Keratinocyte (primary cell): Measurements from ENCODE around the gene RIOK3. TPM values are rescaled to one million over a fixed set of nuclear protein-coding genes. Genes with fewer than 3 reads are reported as not detected.

Experiments used
- DNase-seq: peaks from one replicate; pipeline ENCODE4 v3.0.0-alpha.2; 2011; ENCODE audit warnings: low read depth, missing footprints, low spot score
- FAIRE-seq: peaks from 2 replicates; lab custom pipeline; 2011; peaks lifted over from hg19 to GRCh38; lab: Jason Lieb, UNC
- H2AFZ ChIP-seq: 2 replicates; pipeline ENCODE4 v1.6.0; 2012; ENCODE audit warnings: low read length, control low read depth, inconsistent platforms; ENCODE audit not compliant: control insufficient read depth
- H3K27ac ChIP-seq: 2 replicates; pipeline ENCODE4 v1.5.1; 2011; ENCODE audit warnings: low read length; ENCODE audit not compliant: control insufficient read depth, insufficient read depth
- H3K27me3 ChIP-seq: 3 replicates; pipeline ENCODE4 v1.6.0; 2011; ENCODE audit warnings: low read length; ENCODE audit not compliant: control insufficient read depth, insufficient read depth; ENCODE audit errors: extremely low read depth
- H3K36me3 ChIP-seq, 2 experiments: 2 replicates in 1 of 2; 3 replicates in 1 of 2; pipeline ENCODE4 v1.5.1; 2011; ENCODE audit warnings: low read length in 2 of 2, mild to moderate bottlenecking in 1 of 2; ENCODE audit not compliant: control insufficient read depth in 2 of 2, insufficient read depth in 2 of 2; ENCODE audit errors: extremely low read depth in 1 of 2
- H3K4me1 ChIP-seq: 3 replicates; pipeline ENCODE4 v1.5.1; 2011; ENCODE audit warnings: low read length; ENCODE audit not compliant: control insufficient read depth, insufficient read depth; ENCODE audit errors: extremely low read depth
- H3K4me2 ChIP-seq: 3 replicates; pipeline ENCODE4 v1.6.0; 2011; ENCODE audit warnings: low read depth, low read length; ENCODE audit not compliant: control insufficient read depth, insufficient read depth; ENCODE audit errors: extremely low read depth
- H3K4me3 ChIP-seq, 3 experiments: fragments of 200-600 bp in 1 of 3; sonication (generic) in 1 of 3; 2 replicates in 2 of 3; 3 replicates in 1 of 3; pipeline ENCODE4 v1.5.1; 2011 to 2016; ENCODE audit warnings: low read length in 3 of 3, mild to moderate bottlenecking in 3 of 3, control low read depth in 2 of 3, inconsistent platforms in 1 of 3, low read depth in 1 of 3, mixed read lengths in 1 of 3, mixed run types in 1 of 3, moderate library complexity in 1 of 3; ENCODE audit not compliant: control insufficient read depth in 2 of 3, insufficient read depth in 2 of 3; ENCODE audit errors: extremely low read depth in 1 of 3
- H3K79me2 ChIP-seq: 2 replicates; pipeline ENCODE4 v1.6.0; 2012; ENCODE audit warnings: low read length; ENCODE audit not compliant: control insufficient read depth, insufficient read depth
- H3K9ac ChIP-seq: 3 replicates; pipeline ENCODE4 v1.6.0; 2011; ENCODE audit warnings: low read length; ENCODE audit not compliant: control insufficient read depth, insufficient read depth; ENCODE audit errors: extremely low read depth
- H3K9me1 ChIP-seq: 3 replicates; pipeline ENCODE4 v1.6.0; 2011; ENCODE audit warnings: low read length; ENCODE audit not compliant: control insufficient read depth, insufficient read depth; ENCODE audit errors: extremely low read depth
- H3K9me3 ChIP-seq: 2 replicates; pipeline ENCODE4 v1.5.1; 2012; ENCODE audit warnings: low read depth, low read length; ENCODE audit not compliant: control insufficient read depth
- H4K20me1 ChIP-seq: 3 replicates; pipeline ENCODE4 v1.6.0; 2011; ENCODE audit warnings: low read length; ENCODE audit not compliant: control insufficient read depth, insufficient read depth; ENCODE audit errors: extremely low read depth
- EZH2 ChIP-seq: IDR thresholded peaks from one replicate; pipeline ENCODE4 v1.6.1; 2012; ENCODE audit warnings: inconsistent platforms, mild to moderate bottlenecking, low read length, moderate library complexity
- dilution Hi-C: fragments of 300-500 bp; cut with MboI; formaldehyde crosslinking; loops from one replicate; pipeline ENCODE4 v1.7.0; 2020; ENCODE audit warnings: low sequenced_read_pairs; ENCODE audit not compliant: extremely low pct_ligation_motif_present
- polyA plus RNA-seq, 5 experiments: library from polyadenylated mRNA; depleted of rRNA in 3 of 5; stranded (reverse) in 3 of 5; stranded (forward) in 1 of 5; unstranded in 1 of 5; fragments of >200 nt; gene quantifications; 1 replicate in 1 of 5; 2 replicates in 3 of 5; 3 replicates in 1 of 5; pipeline versions ENCODE4 v1.2.1 to v1.2.3, GENCODE V29; 2011 to 2012; ENCODE audit warnings: missing spikeins in 2 of 5, low read depth in 1 of 5, low replicate concordance in 1 of 5
- TF ChIP-seq, protein P1 (sequence below), 3 experiments: IDR thresholded peaks in 1 of 3; conservative IDR thresholded peaks in 1 of 3; optimal IDR thresholded peaks in 1 of 3; 2 replicates in 2 of 3; 3 replicates in 1 of 3; pipeline versions ENCODE3 to v1.5.1; 2011; ENCODE audit warnings: low read length in 3 of 3, mild to moderate bottlenecking in 3 of 3, moderate library complexity in 2 of 3, control low read depth in 1 of 3, inconsistent platforms in 1 of 3; ENCODE audit not compliant: insufficient read depth in 2 of 3; ENCODE audit errors: extremely low read depth in 1 of 3

RIOK3 gene
- polyA plus RNA-seq, 1 donor (not counting 4 experiments of a cell fraction or from before 2014, with no cell fraction given) = 68.6 TPM

DNA sequence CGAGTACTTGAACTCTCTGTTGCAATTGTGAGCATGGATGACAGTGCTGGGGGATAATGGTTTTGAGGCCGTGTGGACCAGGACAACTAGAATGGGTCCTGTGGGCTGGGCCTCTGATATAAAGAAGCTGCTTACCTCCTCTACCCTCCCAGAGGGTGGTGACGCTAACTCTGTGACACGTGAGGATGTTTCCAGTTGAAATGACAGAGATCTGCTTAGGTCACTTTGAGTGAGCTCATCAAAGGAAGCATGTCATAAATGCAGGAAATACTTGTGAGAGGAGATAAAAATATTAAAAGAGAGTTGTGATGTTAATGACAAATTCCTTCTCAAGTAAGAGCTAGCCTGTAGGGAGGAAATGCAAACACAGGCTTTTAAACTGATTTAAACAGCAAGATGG is 66.6 kb downstream of the RIOK3 start:
- Histone ChIP-seq H3K36me3 (peaks cover 20 to 47% of the 10 kb centered on the region in 2 experiments), H3K79me2 (no peaks in the 10 kb centered on the region), H3K27ac (no peak overlapping the region), H3K9me3 (no peaks in the 10 kb centered on the region), H2AFZ (no peak overlapping the region), H3K27me3 (no peaks in the 10 kb centered on the region), H3K4me3 (no peak overlapping the region), H4K20me1 (no peaks in the 10 kb centered on the region), H3K9ac (no peak overlapping the region), H3K9me1 (no peaks in the 10 kb centered on the region), H3K4me1 (peaks cover 14% of the 10 kb centered on the region), H3K4me2 (no peak overlapping the region)
- TF ChIP-seq, protein P1, sequence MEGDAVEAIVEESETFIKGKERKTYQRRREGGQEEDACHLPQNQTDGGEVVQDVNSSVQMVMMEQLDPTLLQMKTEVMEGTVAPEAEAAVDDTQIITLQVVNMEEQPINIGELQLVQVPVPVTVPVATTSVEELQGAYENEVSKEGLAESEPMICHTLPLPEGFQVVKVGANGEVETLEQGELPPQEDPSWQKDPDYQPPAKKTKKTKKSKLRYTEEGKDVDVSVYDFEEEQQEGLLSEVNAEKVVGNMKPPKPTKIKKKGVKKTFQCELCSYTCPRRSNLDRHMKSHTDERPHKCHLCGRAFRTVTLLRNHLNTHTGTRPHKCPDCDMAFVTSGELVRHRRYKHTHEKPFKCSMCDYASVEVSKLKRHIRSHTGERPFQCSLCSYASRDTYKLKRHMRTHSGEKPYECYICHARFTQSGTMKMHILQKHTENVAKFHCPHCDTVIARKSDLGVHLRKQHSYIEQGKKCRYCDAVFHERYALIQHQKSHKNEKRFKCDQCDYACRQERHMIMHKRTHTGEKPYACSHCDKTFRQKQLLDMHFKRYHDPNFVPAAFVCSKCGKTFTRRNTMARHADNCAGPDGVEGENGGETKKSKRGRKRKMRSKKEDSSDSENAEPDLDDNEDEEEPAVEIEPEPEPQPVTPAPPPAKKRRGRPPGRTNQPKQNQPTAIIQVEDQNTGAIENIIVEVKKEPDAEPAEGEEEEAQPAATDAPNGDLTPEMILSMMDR (optimal IDR thresholded peaks at IDR 0.05 in 1 of 3, IDR thresholded peaks at IDR 0.05 in 1 of 3, conservative IDR thresholded peaks at IDR 0.05 in 1 of 3; ENCODE audit: extremely low read depth in 1 of 3, insufficient read depth in 2 of 3, low read length in 3 of 3) = no peak
- no peak for TF ChIP-seq EZH2
- dilution Hi-C loops = no loop called here
- FAIRE-seq (no peak), DNase-seq (no peak)

DNA sequence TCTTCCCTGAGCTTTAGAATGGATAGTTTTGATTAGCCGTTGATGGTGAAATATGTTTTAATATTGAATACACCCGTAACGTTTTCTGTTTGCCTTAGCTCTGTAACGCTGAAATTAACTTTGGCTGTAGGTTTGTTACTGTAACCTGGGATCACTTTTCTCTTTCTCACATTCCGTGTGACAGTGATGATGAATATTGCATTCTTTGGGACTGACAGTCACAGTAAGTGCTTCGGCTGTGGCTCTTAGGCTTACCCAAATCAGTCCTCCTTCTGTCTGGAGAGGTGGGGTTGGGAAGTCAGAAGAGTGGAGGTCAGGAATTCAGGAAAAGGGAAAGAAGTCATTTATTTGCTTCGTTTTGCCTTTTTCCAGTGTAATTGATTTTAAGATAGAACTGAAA is 68.2 kb downstream of the RIOK3 start:
- Histone ChIP-seq H3K27me3 (no peaks in the 10 kb centered on the region), H3K9me1 (no peaks in the 10 kb centered on the region), H3K27ac (no peak overlapping the region), H4K20me1 (no peaks in the 10 kb centered on the region), H3K9ac (no peak overlapping the region), H3K36me3 (peaks cover 23 to 44% of the 10 kb centered on the region in 2 experiments), H3K79me2 (no peaks in the 10 kb centered on the region), H2AFZ (no peak overlapping the region), H3K4me1 (no peaks in the 10 kb centered on the region), H3K4me2 (no peak overlapping the region), H3K4me3 (no peak overlapping the region), H3K9me3 (no peaks in the 10 kb centered on the region)
- dilution Hi-C loops = no loop called here
- DNase-seq (no peak), FAIRE-seq (no peak)
- TF ChIP-seq, protein P1 (optimal IDR thresholded peaks at IDR 0.05 in 1 of 3, IDR thresholded peaks at IDR 0.05 in 1 of 3, conservative IDR thresholded peaks at IDR 0.05 in 1 of 3; ENCODE audit: extremely low read depth in 1 of 3, insufficient read depth in 2 of 3, low read length in 3 of 3) = no peak
- no peak for TF ChIP-seq EZH2
